HG02759 (cell line): ENCODE data around the gene DTX4.
"Not testable (repeated sequence)": the region's sequence is repeated elsewhere in the genome, so short reads cannot be mapped to it uniquely, and the experiment has no call there.

Source experiments
- ATAC-seq: cut with Tn5 transposase; IDR thresholded peaks from one replicate; pipeline ENCODE4 v1.9.1; 2021; ENCODE audit warnings: mild to moderate bottlenecking, moderate library complexity; ENCODE audit not compliant: unreplicated experiment

DTX4 gene

DNA sequence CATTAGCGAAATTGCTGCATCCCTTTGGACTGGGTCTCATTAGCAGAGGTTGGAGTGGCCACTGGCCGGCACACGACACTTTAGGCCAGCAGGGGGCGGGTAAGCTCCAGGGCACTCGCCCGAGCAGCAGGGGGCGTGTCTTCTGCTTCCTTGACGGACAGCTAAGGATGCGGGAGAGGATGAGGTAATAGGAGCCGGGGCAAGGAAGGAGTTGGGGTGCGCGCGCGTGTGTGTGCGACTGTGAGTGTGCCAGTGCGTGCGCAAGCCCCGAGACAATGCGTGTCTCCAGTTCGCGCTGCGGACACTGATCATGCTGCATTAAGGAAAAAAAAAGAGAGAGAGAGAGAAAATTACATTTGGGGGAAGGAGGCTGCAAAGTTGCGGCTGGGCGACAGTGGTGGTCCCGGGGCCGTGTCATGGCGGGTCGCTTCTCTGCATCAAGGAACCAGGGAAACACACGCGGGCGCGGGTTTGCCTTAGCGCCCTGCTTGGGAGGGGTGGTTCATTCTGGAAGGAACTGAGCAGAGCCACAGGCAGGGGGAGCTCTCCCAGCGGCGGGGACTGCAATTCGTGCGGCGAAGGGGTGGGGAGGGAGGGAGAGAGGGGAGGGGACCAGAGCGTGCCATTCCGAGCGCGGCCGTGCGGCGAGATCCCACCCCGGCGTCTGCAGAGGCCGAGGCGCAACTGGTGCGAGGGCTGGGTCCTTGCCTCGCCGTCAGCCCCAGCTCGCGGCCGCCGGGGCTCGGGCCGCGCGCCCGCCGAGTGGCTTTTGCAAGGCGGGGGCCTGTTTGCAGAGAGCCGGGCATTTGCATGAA is at the start of gene DTX4:
Gene DTX4, plus strand, starts transcription at position 625 of the 815 bp plus-strand sequence. CDS start 464 bp downstream, outside the sequence.
- ATAC-seq, result peak; percentile 76

DNA sequence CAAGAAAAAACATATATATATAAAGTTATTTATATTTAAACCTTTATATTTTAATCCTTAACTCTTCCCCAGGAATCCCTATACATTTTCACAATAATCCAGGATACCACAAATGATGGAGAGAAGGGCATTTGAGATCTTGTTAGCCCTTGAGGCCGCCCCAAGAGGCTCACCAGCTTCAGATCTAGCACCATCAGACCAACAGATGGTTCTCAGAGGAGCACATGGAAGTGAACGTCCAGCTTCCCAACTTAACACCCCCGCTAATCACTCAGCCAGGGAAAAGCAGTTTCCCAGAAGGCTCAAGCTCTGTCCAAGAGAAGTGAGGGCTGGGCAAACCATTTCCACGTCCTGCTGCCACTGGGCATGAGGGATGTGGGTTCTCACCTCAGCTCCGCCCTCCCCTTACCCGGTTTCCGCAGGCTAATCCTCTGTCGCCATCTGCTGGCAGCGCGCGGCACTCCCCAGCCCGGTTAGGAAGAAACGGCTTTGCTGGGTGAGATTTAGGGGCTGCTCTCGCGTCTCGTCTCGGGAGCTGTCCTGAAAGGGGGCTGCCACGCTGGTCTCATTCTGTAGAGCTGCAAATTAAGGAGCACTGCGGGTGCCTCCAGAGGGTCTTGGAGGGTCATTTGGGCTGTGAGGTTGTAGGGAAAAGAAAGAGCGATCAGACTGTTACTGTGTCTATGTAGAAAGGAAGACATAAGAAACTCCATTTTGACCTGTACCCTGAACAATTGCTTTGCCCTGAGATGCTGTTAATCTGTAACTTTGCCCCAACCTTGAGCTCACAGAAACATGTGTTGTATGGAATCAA is 36.1 kb upstream of the DTX4 start:
- peak; percentile 99 for ATAC-seq

DNA sequence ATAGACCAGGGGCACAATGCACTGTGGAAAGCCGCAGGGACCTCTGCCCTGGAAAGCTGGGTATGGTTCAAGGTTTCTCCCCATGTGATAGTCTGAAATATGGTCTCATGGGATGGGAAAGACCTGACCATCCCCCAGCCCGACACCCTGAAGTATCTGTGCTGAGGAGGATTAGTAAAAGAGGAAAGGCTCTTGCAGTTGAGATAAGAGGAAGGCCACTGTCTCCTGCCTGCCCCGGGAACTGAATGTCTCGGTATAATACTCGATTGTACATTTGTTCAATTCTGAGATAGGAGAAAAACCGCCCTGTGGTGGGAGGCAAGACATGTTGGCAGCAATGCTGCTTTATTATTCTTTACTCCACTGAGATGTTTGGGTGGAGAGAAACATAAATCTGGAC is 35.4 kb upstream of the DTX4 start:
- not testable (repeated sequence) for ATAC-seq

DNA sequence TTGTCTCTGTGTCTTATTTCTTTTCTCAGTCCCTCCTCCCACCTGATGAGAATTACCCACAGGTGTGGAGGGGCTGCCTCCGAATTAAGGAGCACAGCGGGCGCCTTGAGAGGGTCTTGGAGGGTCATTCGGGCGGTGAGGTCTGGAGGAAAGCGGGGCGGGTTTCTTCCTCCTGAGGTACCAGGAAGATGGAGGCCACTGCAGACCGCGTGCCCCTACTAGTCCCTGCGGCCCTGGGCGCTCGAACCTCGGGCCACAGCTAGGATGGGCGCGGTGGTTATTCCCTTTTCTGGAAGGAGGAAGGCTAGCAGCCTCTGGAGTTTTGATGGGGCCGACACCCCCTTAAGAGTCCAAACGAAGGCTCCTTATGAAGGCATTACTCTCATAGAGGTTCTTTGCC is 34.7 kb upstream of the DTX4 start:
- ATAC-seq, result no peak

DNA sequence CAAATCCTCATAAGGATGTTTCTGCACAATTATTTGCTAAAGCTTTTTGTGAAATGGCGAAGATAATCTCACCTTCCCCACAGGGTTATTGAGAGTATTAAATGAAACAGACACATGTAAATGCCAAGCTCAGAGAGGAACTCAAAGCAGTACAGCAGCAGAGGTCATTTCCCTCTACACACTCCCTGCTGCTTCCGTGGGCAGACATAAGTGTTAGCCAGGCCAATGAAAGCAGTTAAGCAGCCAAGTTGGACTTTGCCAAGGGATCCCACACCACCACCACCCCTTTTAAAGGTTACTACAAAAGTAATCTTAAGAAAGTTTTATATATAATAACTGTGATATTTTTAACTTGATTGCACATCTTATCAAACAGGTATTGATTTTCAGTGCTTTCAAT is 33.3 kb upstream of the DTX4 start:
- ATAC-seq, result no peak

DNA sequence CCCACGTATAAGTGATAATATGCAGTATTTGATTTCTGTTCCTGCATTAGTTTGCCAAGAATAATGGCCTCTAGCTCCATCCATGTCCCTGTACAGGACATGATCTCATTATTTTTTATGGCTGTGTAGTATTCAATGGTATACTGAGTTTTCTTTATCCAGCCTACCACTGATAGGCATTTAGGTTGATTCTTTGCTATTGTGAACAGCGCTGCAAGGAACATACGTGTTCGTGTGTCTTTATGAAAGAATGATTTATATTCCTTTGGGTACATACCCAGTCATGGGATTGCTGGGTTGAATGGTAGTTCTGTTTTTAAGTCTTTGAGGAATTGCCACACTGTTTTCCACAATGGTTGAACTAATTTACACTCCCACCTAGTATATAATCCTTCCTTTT is 30.7 kb upstream of the DTX4 start:
- ATAC-seq, result no peak

DNA sequence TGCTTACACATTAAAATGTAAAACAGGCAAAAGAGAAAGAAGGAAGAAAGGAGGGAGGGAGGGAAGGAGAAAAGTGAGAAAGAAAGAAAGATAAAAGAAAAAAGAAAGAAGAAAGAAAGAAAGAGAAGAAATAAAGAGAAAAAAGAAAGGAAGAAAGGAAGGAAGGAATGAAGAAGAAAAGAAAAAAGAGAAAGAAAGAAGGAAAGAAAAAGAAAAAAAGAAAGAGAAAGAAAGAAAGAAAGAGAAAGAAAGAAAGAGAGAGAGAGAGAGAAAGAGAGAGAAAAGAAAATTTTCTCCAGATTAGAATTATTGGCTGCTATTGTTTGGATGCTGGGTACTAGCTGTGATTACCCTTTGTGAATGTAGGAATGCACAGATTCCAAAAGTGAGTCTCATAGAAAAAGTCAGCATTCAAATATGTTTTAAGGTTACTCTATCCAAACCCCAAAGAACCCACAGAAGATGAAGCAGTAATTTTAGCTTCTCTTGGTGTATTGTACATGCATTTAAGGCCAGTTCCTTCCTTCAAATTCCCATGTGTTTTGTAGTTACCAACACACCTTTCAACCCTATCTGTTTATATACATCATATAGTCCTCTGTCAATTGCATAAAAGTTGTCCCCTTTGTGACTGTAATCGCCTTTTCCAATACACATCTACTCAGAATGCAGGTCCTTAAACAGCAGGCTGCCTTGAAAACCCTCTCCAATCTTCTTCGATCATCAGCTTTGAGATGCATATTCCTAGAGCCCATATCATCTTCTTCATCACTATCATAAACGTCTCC is 30.1 kb upstream of the DTX4 start:
- no peak for ATAC-seq

DNA sequence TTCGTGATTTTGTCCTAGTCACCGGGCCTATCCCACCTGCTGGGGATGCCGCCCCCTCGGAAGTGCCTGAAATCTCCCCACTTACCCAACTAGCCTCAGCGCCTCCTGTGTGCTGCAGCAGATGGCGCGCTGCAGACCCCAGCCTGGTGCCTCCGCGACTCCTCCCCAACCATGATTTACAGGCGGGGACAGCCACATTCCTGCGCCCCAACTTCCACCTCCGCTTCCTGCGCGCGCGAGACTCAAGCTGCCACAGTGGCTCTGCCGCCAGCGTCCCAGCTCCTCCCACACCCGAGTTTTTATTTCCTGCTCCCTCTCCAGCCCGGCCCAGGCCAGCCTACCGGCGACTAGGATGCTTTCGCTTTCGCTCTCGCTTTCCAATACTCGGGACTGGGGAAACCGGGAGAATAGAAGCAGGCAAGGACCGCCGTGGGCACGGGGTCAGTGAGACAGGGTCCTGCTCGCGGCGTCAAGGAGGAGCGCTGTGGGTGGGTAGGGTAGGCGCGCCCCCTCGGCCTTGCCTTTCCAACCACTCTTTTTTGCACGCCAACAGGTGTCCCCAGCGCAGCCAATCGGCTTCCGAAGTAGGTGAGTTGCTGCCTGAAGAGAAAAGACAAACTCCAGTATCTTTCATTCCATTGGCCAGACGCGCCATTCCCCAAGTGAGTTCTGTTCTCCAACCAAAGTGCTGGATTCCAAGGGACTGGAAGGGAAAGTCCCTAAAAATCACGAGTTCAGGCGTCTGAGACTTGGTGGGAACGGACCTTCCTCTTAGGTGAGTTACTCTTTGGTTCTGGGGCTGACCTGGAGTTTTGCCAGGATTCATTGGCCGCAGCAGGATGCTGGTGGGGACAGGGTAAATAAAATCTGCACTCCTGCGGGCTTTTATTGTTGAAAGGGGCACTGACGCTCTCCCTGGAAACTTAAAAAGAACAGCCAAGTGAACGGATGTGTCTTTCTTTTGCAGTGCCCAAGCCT is 29.1 kb upstream of the DTX4 start, which contains the start of gene FAM111A:
Gene FAM111A, plus strand, starts transcription at position 327 of the 978 bp plus-strand sequence. CDS start 6,017 bp downstream, outside the sequence.
- peak; percentile 66 for ATAC-seq

DNA sequence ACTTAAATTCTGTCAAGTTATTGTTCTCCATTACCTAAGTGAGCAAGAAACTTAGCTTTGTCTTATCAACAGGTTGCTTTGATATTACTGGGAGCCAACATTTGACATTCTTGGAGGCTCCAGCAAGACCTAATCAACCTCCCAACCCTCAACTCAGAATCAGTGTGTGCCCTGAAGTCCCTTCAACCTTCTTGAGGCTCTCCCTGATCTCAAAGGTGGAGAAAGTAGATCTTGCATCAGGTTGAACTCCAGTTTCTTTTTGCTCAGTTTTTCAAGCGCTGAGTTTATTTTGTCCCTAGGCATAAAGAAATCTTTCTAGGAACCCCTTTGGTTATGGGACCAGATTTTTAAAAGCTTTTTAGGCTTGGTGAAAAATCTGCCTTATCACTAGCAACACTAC is 27.8 kb upstream of the DTX4 start:
- no peak for ATAC-seq

DNA sequence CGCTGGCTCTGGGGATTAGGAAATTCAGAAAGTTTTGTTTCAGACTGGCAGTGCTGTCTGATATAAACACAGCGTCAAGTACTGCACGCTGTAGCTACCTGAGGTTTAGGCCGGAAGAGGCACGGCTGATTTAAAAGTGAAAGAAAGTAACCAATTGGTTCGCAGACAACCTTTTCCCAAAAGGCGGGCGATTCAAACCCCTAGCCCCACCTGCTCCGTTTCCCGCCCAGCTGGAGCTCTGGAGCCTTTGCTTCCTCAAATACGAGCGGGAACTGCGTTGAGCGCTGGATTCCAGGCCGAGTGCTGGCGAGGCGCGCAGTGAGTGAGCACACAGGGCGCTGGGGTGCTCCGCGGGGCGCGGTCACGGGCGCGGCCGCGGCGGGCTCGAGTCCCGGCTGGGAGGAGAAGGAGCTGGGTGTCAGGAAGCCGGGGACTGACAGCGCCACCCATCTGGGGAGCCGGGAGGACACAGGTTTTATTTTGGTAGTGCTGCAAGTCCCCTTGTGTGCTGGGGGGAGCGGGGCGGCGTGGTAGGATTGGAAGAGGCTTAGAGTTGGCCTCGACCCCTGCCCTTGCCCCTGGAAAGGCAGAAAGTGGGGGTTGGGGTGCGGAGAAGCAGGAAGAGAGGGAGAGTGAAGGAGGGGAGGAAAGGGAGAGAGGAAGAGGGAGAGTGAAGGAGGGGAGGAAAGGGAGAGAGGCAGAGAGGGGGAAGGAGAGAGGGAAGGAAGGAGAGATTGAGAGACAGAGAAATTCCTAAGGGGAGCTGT is 27.2 kb upstream of the DTX4 start:
- ATAC-seq, result peak; percentile 59

DNA sequence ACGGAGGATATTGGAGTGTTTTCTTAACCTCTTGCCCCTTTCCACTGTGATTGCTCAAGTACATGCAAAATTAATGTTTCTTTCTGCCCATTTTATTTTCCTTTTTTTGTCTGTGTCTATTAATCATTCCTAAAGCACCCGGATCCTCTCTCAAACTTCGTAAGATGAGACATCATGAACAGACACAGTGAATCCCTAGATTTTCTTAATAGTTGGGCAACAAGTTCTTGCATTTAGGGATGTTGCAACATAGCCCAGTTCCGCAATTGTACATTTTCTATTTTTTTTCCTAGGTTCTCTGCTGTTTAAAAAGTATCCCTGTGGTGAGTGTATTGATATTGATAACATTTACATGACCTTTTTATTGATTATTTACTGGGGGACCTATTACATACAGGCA is 26.4 kb upstream of the DTX4 start:
- no peak for ATAC-seq

DNA sequence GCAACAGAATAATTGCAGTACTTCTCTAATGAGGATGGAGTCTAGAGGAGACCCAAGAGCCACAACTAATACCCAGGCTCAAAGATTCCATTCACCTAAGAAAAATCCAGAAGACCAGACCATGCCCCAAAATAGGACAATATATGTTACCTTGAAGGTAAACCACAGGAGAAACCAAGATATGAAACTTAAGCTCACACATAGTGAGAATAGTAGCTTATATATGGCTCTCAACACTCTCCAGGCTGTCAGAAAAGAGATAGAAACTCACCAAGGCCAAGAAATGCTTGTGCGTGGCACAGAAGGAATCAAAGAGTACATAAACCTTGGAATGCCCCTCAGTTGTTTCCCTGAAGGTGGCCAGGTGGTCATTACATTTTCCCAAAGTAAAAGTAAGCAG is 20.2 kb upstream of the DTX4 start:
- peak; percentile 47 for ATAC-seq

DNA sequence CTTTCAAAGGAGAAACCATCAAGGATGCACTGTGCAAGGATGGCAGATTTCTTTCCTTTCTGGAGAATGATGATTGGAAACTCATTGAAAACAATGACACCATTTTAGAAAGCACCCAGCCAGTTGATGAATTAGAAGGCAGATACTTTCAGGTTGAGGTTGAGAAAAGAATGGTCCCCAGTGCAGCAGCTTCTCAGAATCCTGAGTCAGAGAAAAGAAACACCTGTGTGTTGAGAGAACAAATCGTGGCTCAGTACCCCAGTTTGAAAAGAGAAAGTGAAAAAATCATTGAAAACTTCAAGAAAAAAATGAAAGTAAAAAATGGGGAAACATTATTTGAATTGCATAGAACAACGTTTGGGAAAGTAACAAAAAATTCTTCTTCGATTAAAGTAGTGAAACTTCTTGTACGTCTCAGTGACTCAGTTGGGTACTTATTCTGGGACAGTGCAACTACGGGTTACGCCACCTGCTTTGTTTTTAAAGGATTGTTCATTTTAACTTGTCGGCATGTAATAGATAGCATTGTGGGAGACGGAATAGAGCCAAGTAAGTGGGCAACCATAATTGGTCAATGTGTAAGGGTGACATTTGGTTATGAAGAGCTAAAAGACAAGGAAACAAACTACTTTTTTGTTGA is 19.5 kb upstream of the DTX4 start:
- ATAC-seq, result peak; percentile 89

DNA sequence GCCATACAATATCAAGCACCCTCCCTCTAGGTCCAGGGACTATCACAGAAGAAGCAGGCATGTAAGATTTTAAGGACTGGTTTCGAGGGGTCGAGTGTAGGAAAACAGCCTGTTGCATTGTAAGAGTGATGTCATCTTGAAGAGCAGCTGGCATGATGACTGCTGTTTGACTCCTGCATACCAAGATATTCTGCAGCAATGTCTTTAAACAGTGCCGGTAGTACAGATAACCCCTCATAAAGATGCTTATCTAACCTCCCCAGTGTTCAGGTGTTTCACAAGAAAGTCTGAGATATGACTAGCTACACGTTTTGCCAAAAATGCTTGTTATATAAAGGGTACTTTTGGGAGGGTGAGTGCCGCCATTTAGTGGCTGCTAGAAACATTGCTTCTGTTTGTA is 17.3 kb upstream of the DTX4 start:
- no peak for ATAC-seq

DNA sequence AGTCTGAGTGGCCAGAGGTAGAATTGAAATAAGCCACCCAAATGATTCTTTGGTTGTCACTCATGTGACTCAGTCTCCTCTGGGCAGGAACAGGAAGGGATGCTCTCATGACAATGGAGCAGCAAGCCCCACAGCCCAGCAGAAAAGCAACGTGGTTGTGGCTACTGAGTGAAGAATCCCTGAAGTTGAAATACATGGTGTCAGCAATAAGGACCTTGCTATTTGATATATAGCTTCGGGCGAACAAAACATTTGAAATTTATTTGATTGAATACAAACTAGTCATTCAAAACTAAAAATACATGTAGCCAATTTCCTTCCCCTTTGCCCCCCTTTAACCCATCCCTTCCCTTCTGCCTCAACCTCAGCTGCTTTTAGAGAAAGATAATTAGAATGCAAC is 14.5 kb upstream of the DTX4 start:
- ATAC-seq, result no peak

DNA sequence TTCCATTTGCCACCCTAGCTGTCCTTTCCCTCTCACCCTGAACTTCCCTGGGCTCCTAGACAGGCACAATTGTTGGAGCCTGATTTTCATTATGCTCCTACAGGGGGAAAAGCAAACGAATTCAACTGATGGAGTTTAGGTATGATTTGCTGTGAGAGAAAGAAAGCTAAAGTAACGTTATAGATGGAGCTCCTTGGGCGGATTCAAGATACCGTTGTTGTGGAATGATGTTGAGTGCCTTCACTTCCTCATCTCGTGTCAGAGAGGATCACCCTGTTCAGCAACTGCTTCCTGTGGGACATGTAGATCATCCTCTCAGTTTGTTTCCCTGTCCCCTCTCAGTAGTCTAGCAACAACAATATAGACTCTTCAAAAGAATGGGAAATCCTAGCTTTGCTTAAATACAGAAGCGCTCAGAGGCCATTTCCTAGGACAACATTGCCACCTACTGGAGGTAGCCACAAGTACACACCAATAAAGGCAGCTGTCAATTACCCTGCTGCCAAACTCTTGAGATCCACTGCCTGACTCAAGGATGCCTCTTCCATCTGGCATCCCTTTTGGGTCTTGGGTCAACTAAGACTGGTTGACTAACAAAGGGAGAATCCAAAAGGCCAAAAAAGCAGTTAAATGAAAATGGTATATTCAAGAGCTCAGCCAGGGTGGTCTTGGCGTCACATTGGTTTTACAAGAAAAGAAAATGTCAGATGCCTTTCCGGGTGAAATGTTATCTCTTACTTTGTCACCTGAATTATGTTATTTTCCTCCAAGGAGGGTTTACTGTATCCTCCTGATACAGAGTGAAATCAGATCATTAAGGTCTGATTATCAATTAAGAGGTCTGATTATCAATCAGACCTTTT is 13.5 kb upstream of the DTX4 start:
- peak; percentile 97 for ATAC-seq

DNA sequence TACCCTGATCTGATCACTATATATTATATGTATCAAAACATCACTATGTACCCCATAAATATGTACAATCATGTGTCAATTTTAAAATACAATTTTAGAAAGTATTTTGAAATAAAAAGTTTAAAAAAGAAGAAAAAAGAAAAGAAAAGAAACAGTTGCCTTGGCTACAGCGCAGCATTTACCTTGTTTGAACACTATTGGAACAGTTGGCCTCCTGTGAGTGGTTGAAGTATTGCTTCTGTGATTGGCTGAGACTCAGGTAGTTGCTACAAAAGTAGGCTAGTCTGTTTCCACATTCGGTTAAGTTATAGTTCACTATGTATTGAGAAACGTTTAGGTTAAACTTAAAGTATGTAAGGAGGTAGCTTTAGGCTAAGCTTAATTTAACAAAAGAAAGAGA is 7.9 kb upstream of the DTX4 start:
- no peak for ATAC-seq
